GM11168 (cell line): ENCODE data around the gene BMPR1B.

Experiments
- in situ Hi-C: fragments of 300-500 bp; cut with MboI; formaldehyde crosslinking; loops from one replicate; pipeline ENCODE4 v1.12.0; 2022; ENCODE audit warnings: low sequenced_read_pairs; ENCODE audit not compliant: unreplicated experiment

The BMPR1B gene

DNA sequence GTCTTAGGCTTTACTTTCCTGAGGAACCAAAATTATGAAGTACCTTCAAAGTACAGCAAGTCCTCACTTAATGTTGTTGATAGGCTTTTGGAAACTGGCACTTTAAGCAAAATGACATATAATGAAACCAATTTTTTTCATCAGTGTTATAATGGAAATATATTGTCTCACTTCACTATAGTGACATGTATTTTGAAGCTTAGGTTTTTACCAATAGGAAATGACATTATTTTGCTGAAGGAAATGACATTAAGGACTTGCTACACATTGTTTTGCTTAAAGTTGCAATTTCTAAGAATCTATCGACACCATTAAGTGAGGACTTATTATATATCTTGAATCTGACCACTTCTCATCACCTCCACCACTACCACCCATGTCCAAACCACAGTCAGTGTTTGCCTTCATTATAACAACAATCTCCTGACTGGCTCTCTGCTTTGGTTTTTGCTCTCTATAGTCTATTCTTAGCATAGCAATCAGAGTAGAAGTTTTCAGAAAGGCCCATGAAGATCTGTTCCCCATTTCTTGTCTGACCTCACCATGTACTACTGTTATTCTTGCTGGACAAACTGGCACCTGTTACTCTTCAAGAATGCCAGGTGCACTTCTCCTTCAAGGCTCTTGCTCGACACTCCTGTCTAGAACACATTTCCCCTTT lies 311.2 kb downstream of the BMPR1B start:
- in situ Hi-C loops: no loop called here

DNA sequence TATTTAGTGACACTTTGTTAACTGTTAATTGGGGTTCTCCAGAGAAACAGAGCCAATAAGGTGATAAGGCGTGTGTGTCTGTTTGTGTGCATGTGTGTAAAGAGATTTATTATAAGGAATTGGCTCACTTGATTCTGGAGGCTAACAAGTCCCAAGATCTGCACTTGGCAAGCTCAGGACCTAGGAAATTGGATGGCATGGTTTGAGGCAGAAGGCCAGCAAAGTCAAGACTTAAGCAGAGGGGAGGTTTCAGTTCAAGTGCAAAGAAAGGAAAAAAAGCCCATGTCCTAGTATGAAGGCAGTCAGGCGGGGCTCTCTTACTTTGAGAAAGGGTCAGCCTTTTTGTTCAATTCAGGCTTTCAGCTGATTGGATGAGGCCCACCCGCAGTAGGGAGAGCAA lies 314.1 kb downstream of the BMPR1B start:
- in situ Hi-C loops: no loop called here

DNA sequence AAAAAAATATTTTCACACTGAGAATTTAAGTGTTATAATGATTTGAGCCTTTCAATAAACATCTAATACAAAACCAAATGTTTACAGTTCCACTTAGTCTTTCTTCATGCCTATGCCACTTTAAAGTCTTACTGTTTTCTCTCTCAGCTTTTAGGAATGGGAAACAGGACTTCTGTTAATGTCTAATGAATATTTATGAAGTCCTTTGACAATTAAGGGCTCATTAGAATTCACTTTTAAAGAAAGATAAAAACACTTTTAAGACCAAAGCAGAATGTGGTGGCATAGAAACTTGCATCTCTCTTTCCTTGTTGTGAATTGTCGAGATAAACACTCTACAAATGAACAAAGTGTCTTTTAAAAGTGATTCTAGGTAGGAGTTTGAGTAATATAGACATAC lies 315.9 kb downstream of the BMPR1B start:
- in situ Hi-C loops: no loop called here

DNA sequence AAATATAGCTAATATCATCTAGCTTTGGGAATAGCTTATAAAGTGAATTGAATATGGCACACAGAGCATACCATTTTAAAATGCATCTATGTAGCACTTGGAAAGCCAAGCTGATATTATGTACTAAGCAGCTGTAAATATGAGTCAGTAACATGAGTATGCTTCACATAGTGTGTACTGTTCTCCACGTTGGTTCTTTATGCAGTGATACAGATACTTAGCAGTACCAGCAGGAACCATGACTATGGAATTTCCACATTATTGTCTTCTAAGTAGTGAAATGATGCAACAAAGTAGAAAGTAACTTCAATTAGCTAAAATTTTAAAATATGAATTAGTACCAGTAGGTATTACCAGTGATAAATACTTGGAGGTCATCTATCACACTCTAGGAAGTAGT lies 320.1 kb downstream of the BMPR1B start:
- in situ Hi-C loops: no loop called here

DNA sequence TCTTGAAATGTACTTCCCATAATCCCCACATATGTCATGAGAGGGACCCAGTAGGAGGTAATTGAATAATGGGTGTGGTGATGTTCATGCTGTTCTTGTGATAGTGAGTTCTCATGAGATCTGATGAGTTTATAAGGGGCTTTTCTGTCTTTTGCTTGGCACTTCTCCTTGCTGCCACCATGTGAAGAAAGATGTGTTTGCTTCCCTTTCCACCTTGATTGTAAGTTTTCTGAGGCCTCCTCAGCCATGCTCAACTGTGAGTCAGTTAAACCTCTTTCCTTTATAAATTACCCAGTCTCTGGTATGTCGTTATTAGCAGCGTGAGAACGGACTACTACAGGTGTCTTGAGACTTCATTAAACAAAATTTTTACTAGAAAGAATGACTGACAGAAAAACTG lies 323.2 kb downstream of the BMPR1B start:
- in situ Hi-C loops: no loop called here

GRCh38 chr4:95084584-95084983 lies 326.8 kb downstream of the BMPR1B start:
- in situ Hi-C loops: no loop called here

GRCh38 chr4:95085124-95085833 lies 327.5 kb downstream of the BMPR1B start:
- in situ Hi-C loops: no loop called here

GRCh38 chr4:95086551-95086950 lies 328.8 kb downstream of the BMPR1B start:
- in situ Hi-C loops: no loop called here

DNA sequence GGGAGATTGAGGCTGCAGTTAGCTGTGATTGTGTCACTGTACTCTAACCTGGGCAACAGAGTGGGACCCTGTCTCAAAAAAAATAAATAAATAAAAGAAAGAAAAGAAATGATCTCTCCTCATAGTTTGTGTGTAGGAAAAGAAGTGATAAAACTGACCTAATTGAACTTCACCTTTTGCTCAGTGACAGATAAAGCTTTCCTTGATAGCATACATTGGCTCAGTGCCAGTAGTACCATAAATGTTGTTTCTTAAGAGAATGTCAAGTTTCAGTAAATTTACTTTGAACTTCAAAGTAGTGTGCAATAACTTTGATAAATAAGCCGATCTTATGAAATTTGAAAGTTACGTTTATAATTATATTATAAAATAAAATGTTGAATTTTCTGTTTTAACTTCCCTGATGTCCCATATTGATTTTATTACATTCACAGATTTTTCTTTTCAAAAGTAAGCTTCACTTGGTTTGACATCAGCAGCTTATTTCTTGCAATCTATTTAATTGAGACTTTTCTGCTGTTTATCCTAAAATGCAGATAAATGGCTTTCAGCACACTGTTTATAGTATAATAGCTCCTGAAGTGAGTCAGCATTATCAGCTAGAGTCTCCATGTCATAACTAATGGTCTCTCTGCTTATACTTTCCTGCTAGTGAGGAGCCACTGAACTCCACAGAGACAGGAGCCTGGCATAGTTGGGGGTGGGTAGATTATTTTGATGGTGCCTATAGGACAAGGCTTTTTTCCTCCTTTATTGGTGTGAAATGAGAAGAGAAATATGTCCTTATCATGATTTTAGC lies 330.1 kb downstream of the BMPR1B start:
- in situ Hi-C loops: no loop called here

GRCh38 chr4:95091272-95091671 lies 333.5 kb downstream of the BMPR1B start:
- in situ Hi-C loops: no loop called here

DNA sequence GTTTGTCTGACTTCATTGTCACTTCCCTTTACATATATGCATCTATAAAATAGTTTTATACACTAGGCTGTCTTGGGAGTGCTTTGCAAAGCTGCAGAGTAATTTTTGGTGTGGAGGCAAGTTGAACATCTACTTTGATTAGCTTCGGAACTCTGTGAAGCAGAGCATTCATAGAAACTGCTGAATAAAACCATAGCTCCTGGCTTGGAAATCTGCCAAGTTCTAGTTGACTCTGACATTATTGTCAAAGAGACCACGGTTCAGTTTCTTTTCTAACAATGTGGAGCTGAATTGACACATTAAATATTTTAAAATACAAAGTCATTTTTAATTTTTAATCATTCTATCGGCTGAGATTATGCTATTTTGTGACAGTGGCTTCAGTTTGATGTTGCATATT lies 335.0 kb downstream of the BMPR1B start:
- in situ Hi-C loops: no loop called here

GRCh38 chr4:95093460-95093859 lies 335.7 kb downstream of the BMPR1B start:
- in situ Hi-C loops: no loop called here

DNA sequence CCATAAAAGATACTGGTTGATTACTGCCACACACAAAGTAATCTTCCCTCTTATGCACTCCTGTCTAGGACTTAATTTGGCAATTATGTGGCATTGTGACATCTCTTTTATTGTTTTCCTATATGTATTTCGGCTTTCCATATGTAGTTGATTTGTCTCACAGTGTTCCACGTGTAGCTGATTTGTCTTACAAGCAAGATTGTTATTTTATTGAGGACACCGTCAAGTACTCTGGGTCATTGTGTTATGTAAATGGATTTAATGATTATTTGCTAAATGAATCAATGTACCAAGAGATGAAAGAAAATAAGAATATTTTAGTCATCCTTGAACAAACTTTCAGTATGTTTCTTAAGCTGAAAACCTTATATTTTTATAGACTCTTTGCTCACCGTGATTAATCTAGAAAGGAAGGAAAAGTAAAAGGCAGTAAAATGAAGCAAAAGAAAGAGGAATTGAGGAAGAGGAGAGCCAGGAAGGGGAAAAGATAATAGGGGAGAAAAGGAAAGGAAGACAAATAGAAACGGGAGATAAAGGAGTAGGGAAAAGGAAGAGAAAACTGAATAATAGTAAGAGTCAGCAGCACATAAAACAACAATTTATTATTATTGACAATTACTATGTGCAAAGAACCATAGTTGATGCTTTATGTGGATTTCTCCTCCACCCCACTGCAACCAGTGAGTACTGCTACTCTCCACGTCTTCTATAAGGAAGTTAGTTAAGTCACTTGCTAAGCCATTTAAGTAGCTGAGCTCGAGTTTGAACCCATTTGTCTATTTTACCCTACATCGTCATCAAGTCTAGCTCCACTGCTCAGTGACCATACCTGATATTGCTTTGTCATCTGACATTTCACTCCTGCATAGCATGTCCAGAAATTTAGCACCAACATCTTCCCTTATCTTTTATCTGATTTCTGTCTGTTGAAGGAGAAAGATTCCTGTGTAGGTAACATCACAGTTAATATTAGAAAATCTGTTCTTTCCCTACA lies 336.5 kb downstream of the BMPR1B start:
- in situ Hi-C loops: no loop called here

- in situ Hi-C loops: no loop called here
Observed at GRCh38 chr4:95095348-95095974, 337.7 kb downstream of the BMPR1B start.

DNA sequence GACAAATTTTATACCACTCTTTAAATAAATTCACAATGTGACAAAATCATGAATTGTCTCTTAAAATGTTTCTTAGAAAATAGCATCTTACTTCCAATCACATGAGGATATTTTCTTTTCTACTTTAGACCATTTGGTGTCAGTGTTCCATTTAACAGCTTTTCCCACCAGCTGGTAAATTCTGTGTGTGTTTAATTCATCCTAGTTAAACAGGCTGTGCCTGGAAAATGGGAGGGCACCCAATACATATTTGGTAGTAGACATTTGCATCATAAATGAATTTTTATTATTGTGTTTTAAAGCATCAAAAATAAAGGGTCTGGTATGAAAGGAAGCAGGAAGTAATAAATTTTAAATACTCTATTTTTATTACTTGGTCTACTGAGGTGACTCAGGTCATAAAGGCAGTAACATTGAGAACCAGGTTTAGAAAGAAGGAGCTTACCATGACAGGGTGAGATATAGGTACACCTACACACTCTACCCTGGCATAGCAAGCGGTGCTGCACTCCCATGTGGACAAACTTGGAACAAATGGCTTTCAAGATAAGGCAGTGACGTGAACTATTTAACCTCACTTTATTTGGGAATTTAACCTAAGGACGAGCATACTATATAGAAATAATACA lies 344.5 kb downstream of the BMPR1B start:
- in situ Hi-C loops: no loop called here

DNA sequence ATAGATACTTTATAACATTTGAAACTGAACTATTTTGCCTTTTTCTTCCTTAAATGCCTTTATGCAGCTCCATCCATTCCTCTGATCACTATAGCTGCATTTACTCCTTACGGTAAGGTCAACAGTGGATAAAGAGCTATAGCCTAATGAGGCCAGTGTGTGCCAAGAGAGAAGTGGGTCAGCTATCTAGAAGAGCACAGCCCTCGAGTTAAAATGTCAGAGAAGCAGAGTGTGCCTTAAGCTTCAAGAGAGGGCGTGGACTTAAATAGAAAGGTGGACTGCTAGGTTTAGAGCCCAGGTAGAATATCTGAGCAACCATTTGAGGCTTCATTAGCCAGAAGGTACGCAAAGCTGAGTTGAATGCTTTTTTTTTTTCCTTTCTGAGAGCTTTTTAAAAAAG lies 347.4 kb downstream of the BMPR1B start:
- in situ Hi-C loops: no loop called here

GRCh38 chr4:95105983-95106382 lies 348.2 kb downstream of the BMPR1B start:
- in situ Hi-C loops: no loop called here

GRCh38 chr4:95106408-95106928 lies 348.7 kb downstream of the BMPR1B start:
- in situ Hi-C loops: no loop called here

DNA sequence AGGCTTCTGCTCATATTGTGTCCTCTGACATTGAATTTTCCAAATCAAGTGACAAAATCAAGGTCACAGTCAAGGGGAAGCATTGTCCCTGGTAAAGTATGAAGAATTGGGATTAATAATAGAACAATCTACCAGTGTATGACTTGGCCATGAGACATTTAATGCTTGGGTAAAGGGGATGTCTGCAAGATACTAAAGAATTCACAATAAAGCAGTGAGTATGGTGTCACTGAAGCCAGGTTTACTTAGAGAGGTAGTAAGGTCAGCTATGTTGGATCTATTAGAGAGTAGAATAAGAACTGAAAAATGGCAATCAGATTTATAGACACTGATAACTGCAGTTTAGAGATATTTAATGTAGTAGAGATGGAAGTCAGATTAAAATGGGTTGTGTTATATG lies 349.2 kb downstream of the BMPR1B start:
- in situ Hi-C loops: no loop called here
